RPMI7951 (cell line): ENCODE results near the gene CTNNA3. TPM values are rescaled to one million over a fixed set of nuclear protein-coding genes. Genes with fewer than 3 reads are reported as not detected.
"Not testable (repeated sequence)": the region's sequence is repeated elsewhere in the genome, so short reads cannot be mapped to it uniquely, and the experiment has no call there.

Source experiments
- DNase-seq: peaks from one replicate; pipeline ENCODE4 v3.0.0-alpha.2; 2012; ENCODE audit warnings: low read depth
- total RNA-seq: library from RNA; depleted of rRNA; stranded (reverse); fragments of >200 nt; shearing (Covaris generic); gene quantifications from 2 replicates; pipeline ENCODE4 v1.2.3, GENCODE V29; 2014

CTNNA3 gene
- total RNA-seq, 1 experiment from 2014 or later, result not detected

DNA sequence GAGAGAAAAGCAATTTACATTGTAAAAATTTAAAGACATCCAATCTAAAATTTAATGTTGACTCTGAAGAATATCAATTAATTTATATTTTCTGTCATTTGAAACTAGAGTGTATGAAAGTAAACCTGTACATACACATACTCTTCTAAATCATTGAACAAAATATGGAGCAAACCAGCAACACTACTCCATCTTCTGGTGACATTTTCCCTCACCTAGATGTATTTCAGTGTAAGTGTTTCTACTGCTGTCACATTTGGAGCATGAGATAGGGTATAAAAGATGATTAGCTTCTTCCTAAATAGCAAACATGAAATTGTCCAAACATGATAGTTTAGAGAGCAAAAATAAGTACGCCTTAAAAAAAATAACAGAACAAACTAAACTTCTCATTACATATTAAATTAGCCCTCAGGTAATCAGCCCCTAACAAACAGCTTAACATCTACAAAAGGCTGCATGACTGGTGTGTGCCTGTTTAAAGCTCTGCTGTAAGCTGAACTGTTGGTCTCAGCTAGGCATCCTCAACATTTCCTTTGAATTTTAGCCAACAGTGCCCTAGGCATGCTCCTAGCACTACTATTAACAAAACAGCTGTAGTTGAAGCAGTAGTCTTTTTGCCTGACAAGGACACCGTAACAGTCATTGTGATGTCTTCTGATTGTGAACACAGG, 189.8 kb downstream of the CTNNA3 start:
- no peak for DNase-seq

DNA sequence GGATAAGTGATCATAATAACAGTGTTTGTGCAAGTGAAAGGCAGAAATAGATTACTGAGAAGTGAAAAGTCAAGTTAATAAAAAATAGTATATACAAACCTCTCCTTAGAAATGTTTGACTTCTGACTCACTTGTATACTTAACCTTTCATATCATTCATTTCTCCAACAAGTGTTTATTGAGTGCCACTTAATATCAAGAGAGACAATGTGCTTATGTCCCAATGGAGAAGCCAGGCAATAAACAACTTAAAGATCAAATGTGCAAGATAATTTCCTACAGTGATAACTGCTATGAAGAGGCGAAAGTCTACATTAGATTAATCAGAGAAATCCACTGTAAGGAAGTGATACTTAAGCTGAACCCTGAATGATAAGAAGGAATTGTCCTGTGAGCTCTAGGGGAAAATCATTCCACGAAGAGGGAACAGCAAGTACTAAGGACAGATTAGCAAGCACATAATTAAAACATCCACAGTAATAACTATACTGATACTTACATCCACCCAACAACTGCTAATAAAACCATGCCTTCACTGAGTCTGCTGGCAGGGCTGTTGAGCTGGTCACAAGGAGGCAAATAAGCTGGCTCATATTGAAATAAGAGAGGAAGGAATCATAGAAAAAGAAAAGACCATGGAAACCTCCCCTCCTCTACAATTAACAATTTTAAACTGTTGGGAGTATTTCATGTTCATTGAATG, 203.5 kb downstream of the CTNNA3 start:
- DNase-seq, result no peak

DNA sequence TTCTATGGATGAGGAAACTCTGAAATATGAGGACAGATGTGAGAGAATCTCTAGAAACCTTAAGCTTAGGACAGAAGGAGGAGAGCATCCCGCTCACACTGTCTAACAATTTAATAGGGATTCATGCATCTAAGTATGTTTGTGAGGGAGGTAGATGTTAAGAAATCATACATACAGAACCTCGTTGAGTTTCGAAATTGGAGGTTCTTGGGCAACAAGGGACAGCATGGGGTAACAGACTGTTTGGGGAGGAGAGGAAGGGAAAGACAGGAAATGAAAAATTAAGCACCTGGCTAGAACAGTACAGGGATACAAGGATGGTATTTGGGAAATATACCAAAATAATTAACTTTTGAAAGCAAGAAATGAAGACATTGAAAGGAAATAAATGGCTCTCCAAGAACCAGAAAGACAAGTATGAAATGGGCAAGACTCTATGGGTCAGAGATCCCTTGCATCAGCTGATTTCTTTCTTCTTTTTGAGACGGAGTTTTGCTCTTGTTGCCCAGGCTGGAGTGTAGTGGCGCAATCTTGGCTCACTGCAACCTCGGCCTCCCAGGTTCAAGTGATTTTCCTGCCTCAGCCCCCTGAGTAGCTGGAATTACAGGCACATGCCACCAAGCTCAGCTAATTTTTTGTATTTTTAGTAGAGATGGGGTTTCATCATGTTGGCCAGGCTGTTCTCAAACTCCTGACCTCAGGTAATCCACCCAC, 207.9 kb downstream of the CTNNA3 start:
- no peak for DNase-seq

DNA sequence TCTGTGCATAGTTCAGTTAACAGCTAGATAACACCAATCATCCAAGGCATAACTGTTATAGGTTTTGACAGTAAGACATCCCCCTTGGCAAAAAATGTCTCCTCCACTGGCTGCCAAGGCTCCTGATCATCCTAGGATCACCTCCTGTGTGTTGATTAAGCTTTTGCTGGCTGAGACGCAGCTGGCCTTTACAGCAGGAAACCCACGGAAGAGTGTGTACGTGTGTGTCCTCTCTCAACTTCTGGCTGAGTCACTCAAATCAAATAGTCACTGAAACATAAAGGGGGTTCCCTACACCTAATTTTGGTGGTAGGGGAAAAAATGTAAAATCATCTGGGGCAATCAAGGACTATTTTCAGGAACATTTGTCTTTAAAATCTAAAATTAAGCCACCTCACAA, 208.8 kb downstream of the CTNNA3 start:
- DNase-seq, result no peak

DNA sequence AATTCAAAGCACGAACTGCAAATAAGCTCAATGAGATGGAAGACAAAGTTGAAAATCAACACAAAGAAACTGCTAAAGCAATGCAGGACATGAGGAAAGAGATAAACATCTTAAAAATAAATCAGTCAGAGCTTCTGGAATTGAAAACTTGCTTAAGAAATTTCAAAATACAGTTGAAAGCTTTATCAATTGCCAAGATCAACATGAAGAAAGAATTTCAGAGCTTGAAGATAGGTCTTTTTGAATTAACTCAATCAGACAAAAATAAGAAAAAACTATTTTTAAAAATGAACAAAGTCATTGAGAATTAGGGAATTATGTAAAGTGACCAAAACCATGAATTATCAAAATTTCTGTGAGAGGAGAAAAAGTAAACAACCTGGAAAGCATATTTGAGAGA, 218.1 kb downstream of the CTNNA3 start:
- DNase-seq, result no peak

GRCh38 chr10:67476201-67476600, 219.8 kb downstream of the CTNNA3 start:
- DNase-seq, result no peak

DNA sequence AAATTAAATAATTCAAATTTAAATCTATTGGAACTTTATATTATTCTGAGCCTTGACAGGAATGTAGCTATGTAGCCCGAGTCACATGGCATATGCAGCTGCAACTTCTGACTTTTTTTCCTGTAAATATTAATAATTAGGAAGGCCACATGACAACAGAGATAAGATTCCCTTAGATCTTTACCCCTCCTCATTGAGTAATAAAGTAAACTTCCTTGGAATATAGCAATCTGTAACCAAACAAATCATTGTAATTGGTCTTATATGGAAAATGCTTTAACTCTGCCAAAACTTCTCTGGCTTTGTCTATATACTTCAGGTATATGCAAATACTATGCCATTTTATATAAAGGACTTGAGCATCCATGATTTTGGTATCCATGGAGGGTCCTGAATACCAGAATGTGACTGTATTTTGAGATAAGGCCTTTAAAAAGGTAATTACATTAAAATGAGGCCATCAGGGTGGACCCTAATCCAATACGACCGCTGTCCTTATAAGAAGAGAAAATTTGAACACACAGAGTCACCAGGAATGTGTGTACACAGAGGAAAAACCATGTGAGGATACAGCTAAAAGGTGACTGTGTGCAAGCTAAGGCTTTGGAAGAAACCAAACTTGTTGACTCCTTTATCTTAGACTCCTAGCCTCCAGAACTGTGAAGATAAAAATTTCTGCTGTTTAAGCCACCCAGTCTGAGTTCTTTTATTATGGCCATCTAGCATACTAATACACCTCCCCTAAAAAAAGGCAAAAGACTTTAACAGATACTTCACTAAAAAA, 222.0 kb downstream of the CTNNA3 start:
- DNase-seq, result no peak

GRCh38 chr10:67471022-67471421, 225.0 kb downstream of the CTNNA3 start:
- no peak for DNase-seq

- DNase-seq, result no peak
These were observed 231.7 kb downstream of the CTNNA3 start for GRCh38 chr10:67464278-67464677.

- DNase-seq, result no peak
These were observed 243.1 kb downstream of the CTNNA3 start for GRCh38 chr10:67452892-67453291.

DNA sequence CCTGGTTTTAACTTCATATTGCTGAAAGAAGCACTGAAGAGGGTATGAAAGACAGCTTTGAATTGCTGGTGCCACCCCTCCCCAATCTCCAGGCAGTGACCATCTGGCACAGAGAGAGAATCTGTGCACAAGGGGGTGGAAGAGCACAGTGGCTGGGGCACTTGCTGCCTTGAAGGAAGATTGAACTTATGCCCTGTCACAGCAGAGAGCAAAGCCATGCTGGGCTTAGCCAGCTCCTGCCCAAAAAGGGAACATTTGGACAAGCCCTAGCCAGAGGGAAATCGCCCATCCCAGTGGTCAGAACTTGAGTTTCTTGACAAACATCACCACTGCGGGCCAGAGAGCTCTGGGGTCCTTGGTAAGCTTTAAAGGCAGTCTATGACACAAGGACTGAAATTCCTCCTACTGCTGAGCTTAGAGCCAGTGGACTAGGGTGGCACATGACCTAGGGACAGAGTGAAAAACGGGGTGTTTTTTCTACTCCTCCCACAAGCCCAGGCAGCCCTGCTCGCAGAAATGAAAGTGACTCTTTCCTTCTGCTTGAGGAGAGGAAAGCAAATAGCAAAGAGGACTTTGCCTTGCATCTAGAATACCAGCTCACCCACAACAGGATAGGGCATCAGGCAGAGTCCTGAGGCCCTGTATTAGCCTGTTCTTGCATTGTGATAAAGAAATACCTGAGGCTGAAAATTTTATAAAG, 257.2 kb downstream of the CTNNA3 start:
- no peak for DNase-seq

- DNase-seq, result no peak
These were observed 262.7 kb downstream of the CTNNA3 start for GRCh38 chr10:67433276-67433675.

DNA sequence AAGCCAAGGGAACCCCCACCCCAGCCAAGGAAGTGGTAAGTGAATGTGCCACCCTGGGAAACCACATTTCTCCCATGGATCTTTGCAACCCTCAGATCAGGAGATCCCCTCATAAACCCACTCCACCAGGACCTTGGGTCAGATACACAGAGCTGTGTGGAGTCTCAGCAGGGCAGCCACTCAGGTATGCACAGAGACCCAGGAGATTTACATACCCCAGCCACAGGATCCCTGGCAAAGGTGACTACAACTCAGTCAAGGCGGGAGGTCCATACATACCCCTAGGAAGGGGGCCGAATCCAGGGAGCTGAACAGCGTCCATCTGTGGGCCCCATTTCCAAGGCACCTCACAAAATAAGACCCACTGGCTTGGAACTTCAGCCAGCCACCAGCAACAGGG, 293.4 kb downstream of the CTNNA3 start:
- no peak for DNase-seq

DNA sequence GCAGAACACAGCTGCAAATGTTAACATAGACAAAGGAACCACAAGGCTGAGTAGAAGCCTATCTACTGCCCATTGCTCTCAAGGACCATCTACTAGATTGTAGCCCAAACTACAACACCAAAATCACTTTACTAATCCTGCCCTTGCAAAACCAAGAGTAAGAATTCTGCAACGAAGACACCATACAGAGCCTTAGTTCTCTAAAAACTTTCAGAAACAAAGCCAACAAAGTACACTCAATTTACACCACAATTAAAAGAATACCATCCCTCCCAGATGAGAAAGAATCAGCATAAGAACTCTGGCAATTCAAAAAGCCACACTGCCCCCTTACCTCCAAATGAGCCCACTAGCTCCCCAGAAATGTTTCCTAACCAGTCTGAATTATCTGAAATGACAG, 294.3 kb downstream of the CTNNA3 start:
- DNase-seq, result no peak

GRCh38 chr10:67386841-67387533, 309.0 kb downstream of the CTNNA3 start:
- not testable (repeated sequence) for DNase-seq

DNA sequence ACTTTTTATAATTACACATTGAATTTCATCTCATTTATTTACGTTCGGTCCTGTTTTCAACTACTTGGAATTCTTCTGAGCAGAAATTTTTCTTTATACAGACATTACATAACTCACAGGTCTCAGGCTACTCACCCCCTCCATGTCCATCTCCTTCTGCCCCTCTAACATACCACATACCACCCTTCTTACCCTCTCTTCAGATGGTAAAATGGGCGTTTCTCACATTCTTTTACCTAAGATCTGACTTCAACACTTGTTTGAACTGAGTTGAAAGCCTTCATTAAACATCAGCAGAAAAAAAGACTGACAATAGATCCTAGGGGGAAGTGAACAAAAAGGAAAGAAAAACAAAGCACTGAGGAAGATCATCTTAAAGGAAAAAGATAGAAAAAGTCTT, 309.7 kb downstream of the CTNNA3 start:
- no peak for DNase-seq

GRCh38 chr10:67385566-67385965, 310.4 kb downstream of the CTNNA3 start:
- DNase-seq, result no peak

DNA sequence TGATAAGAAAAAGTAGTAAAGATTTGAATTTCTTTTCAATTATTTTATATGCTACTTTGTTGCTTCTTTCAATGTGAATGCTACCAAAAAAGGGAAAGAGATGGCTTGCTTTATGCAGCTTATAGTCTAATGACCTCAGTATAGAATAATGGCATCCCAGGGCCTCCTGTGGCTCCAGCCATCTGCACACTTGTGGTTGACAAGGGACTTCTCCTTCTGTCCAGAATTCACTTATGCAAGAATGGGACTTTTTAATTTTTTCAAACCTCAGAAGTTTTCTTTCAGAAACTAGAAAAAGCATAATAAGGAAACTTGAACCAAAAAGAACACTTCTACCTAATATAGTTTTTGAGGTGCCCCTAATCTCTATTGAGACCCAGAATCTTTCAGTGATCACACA, 310.9 kb downstream of the CTNNA3 start:
- no peak for DNase-seq

GRCh38 chr10:67331121-67331910, 364.7 kb downstream of the CTNNA3 start:
- no peak for DNase-seq
